CD1c-positive myeloid dendritic cell (primary cell): ENCODE results near the gene TMA7B.
A peak's percentile ranks its signal among the peaks of the same experiment; 100 is the strongest.

ENCODE experiments used
- DNase-seq: peaks from one replicate; pipeline ENCODE4 v3.0.0-alpha.2; 2016; ENCODE audit errors: extremely low spot score

TMA7B gene

DNA sequence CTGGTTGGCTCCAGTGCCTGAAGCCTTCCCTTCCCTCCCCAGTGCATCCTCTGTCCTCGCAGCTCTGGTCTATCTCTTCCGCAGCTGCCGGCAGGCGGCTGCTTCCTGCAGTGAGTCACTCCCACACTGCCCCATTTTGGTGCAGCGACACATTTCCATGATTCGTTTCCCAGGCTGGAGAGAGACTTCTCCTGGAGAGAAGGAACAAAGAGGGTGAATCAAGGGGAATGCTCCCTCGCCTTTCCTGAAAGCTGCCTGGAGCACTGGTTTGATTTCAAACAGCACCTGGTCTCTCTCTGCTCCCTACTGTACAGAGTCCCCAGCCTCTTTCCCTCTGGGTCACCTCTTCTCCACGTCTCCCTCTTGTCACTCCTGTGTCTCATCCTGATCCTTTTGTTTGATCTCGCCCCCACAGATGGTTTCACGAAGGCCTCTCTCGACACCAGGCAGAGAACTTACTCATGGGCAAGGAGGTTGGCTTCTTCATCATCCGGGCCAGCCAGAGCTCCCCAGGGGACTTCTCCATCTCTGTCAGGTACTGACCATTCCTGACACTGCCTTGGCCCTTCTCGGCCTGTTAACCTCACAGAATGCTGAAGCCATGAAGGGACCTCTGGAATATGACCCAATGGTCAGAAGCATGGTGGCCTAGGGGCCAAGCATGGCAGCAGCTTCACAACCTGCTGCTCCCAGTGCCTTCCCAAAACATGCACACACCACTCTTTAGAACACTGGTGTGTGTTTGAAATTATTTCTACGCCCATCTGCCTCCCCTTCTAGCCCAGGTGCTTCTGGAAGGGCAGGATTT lies at the start of gene TMA7B:
TMA7B (plus strand) TSS at position 758 of the 808 bp plus-strand sequence. CDS start 3,978 bp downstream, outside the sequence.
- DNase-seq = peak; percentile 57

DNA sequence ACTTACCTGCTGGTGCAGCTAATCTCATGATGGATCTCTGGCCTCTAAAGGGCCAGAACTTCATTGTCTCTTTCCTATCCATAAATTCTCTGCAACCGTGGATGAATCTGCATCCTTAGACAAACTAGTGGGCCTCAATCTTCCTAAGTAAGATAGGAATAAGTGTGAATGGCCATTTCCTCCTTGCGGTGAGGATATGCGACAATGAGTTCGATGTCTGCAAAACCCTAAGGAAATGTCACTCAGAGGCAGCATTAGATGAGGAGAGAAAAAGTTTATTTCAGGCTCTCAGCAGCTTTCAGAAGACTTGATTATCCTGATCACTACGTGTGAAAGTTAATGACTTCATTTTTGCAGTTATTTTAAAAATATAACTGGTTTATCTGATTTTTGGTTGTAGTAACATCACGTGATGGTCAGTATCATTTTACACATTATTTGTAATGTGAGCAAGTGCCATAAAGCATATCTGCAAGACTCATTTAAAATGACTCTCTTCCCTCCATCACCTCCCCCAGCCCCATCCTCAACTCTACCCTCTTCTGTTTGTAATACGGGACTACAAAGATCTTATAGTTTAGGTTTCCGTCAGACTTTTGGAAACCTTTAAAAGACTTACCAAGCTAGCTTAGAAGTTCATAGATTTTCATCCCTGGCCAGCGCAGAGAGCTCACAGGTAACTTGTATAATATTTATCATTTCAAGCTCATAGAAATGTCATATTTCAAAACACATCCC lies 49.2 kb upstream of the TMA7B start:
- no peak for DNase-seq

DNA sequence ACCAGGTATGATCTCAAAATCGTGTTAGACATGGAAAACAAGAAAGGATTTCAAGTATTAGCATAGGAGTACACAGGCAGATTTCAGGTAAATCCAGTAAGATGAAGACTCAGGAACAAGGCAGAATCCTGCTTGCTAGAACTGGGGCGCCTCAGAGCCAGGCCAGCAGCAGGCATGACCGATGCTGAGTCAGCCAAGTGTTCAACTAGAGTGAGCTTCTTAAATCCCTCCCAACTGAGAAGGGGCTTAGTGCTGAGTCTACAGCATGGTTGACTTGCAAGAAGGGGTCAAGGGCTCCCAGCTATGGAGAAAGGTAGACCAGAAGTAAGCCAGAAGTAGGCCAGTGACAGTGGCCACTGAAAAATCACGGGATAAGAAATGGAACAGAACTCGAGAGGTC lies 46.9 kb upstream of the TMA7B start:
- DNase-seq = no peak

DNA sequence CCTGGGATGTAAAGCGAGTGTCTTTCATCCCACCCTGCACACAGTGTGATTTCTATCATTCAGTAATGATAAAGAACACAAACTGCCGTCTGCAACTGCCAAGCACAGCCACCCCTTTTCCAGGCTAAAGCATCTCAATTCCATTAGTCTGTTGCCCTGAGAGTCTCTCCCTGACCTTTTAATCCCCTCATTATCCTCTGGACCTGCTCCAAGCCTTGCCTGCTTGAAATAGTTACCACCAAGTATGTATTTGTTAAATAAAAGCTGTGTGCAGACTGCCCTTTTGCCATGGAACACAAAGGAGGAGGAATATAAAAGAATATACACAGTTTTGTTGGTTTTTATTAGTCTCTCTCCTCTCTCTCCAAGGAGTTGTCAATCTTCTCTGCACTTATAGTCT lies 46.3 kb upstream of the TMA7B start:
- no peak for DNase-seq

DNA sequence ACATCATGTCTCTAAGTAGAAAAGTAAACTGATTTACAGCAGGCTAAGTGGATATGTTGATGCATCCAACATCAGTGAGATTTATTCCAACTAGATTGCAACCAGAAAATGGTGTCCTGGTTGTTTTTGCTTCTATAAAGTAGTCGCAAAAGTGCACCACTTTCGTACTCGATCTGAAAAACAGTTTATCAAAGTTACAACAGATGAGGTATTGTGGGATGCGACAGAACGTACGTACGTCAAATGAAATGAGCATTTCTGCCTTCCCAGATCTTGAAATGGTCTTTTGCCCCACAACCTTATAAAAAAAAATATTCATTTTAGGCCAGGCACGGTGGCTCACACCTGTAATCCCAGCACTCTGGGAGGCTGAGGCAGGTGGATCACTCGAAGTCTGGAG lies 45.6 kb upstream of the TMA7B start:
- DNase-seq = no peak

DNA sequence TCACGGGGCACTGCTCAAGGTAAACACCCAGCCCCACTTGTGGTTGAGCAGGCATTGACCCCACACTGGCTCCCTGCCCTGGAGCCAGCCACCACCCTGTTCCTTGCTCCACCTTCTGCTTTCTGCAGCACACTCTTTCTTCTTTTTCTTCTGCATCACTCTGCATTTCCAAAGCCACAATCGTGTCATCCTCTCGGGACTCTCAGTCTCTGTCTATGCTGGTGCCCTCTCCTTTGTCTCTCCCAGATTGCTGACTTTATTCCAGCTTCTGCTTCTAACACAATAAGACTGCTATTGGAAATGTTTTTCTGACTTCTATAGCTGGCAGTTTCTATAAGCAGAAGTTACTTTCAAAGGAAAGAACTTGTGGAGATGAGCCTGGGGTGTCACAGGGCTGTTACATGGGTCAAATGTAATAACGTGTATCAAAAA lies 44.9 kb upstream of the TMA7B start:
- no peak for DNase-seq

DNA sequence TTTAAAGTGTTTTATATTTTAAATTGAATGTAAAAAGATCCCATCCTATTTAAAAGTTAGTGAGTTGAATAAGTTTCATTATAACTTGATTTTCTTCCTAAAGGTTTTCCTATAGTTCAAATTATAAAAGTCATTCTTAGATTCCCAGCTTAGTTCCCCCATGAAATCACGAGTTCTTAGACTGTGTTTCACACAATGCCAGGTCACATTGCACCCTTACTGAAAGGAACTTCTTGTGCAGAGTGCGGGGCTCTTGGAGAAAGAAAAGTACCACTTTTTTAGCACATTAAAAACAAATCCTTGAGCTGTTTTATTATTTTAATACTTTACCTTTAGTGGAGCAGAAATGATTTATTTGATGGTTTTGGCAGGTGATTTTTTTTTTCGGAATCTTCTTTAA lies 43.7 kb upstream of the TMA7B start:
- DNase-seq = no peak

DNA sequence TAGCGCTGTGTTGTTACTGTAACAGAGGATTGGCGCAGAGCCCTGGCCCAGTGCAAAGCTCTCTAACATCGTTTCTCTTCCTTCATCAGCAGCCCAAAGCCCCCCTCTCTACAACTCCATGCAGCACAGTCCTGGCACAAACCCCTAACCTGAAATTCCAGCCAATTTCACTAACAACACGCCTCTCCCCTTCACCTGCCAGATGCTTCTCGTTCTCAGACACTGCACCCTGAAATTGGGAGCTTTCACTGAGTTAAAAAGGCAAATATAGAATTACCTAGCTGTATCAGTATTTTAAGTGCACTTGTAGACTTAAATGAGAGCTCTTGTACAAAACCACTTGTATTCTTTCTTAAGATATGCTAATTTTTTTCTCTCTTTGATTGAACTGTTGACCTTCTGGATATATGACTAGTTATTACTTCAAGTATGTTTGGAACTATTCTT lies 43.0 kb upstream of the TMA7B start:
- DNase-seq = no peak

DNA sequence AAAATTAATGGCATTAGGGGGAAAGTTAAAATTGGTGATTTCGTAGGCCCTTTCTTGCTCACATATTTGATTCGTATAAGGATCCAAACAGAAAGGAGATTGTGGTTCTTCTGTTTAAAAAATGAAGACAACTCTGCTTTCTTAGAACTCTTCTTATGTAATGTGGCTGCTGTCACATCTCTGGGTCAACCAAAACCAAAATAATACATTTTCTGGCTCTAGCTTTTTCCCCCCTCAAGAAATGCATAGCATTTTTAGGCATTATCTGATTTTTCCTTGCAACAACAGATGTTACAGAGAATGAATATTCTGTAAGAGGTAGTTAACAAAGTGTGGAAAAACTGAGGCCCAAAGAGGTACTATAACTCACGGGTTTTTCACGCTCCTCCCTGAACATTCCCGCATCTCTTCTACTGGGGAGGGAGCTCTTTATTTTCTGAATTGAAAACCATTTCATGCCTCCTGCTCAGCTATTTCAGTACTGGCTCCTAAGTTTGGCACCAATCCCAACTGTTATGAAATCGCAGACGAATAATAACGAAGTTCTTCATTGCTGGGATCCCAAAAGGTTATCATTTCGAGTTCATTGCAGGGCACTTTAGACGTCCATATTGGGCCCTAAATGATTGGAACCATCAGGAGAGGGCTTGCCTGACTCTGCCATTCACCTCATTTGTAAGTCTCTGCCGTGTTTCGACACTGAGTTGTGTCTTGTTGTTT lies 42.3 kb upstream of the TMA7B start:
- DNase-seq = no peak

DNA sequence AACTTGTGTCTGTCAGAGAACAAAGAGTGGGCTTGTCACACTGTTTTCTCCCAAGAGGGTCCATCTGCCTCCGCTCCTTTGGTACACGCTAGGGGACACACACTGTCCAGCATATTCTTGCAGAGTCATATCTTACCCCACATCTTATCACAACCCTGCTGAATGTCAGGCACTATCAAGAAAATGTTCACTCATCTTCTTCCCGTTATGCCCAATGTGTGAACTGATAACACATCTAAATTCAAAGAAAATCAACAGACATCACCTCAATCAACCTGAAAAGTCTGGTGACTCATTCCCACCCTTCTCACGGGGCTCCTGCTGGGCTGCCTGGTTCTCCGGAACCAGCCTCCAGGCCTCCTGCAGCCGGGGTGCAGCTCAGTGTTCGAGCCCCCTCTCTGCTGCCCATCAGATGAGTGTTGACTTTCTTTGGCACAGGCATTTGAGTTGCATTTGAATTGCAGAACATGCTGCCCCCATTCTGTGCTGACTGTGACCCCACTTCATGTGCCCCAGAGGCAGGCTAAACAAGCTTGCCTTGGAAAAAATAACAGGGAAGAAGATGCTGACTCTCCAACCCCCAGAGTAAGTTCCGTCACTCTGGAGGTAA lies 40.0 kb upstream of the TMA7B start:
- DNase-seq = no peak

DNA sequence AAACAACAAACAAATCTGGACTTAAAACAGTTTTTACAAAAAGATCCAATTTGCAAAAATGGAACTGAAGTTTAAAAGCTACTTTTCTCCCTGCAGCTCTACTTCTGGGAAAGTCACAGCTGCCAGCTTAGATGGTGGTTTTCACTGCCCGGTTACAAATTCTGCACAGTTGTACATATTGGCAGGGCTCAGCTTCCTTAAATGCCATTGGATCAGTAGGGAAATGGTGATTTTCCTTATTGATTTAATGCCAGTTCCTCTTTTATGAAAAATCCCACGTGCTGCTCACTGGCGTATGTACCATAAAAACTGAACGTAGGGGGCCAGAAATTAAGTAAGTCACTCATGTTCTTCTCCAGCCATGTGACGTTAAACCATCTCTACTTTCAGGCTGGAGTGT lies 36.5 kb upstream of the TMA7B start:
- peak; percentile 46 for DNase-seq

DNA sequence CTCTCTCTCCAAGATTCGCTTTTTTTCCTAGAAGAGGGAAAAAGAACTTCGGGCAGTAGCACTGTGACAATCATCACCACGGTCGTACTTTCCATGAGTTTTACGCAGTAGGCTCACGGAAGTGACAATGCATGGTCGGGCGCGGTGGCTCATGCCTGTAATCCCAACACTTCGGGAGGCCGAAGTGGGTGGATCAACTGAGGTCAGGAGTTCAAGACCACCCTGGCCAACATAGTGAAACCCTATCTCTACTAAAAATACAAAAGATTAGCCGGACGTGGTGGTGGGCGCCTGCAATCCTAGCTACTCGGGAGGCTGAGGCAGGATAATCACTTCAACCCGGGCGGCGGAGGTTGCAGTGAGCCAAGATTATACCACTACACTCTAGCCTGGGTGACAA lies 35.9 kb upstream of the TMA7B start:
- no peak for DNase-seq

DNA sequence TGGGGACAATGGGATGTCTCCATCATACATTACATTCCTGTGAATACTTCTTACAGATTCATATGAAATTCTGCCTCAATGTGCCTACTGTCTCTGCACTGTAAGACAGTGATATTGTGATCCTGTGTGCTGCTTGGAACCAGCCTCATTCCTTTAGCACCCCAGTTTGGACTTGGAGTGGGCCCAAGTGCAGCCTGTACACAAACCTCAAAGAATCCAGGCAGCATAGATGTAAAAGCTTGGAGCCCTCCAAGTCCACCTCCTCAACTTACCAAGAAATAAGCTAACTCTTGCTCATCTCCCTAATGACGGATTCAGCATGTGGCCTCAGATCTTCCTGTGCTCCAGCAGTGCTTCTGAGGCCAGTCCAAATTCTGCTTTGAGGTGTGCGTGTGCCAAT lies 34.9 kb upstream of the TMA7B start:
- DNase-seq = no peak

DNA sequence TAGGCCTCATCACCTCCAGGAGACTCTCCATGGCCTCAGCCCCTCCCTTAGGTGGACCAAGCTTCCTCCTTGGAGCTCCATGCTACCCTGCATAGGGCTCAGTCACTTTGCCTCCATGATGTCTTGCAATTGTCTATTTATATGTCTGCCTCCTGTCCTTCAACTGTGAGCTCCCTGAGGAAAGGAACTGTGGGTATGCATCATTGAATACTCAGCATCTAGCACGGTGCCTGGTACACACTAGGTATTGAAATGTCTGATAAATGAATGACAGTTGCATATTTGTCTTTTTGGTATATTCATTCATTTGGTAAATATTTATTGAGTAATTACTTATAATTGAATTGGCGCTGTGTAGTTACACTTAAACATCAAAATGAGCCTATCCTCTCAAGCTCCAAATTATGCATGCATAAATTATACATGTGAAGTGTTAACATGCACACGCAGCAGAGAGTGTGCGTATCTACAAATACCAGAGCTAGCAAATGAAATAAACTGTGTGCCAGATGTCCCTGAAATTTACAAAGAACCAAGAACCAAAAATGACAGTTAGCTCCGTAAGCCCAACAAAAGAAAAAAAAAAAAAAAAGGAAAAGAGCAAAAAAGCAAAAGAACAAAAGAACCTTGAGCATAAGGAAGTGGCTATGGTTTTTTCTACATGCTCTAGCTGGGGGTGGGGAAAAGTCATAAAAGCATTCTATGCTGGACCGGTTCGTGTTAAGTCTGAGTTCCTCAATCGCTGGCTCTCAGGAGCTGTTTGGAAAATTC lies 34.1 kb upstream of the TMA7B start:
- DNase-seq = peak; percentile 44

DNA sequence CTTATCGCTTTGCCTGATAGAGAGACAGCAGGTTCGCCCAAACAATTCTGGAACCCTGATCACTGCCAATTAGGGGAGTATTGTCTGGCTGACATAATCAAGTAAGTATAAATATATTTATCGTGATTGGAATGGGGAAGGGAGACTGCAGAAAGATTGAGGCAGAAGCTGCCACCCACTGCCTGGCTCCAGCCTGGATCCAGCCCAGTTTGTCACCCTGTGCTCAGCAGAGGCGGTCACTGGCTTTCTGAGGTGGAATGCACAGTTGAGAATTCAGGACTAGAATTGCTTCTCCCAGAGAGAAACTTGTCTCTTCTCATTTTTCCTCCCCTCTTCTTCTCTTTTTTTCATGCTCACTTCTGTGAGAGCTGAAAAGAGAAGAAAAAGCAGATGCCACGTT lies 33.4 kb upstream of the TMA7B start:
- no peak for DNase-seq

DNA sequence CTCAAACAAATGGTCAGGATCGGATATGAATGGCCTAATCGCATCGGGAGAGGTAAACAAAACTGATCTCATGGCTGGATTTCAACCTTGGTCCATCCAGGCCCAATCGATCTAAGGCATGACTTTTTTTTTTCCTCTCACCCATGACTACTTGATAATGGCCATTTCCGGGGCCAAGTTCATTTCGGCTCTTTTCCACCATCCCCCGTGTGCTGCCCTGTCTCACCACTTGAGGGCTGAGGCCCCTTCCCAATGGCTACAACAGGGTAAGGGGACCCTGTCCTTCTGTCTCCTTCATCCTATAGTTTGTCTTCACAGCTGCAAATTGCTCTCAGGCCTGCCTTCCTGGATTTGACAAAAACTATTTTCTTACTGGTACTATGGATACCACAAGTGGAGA lies 32.7 kb upstream of the TMA7B start:
- DNase-seq = no peak

DNA sequence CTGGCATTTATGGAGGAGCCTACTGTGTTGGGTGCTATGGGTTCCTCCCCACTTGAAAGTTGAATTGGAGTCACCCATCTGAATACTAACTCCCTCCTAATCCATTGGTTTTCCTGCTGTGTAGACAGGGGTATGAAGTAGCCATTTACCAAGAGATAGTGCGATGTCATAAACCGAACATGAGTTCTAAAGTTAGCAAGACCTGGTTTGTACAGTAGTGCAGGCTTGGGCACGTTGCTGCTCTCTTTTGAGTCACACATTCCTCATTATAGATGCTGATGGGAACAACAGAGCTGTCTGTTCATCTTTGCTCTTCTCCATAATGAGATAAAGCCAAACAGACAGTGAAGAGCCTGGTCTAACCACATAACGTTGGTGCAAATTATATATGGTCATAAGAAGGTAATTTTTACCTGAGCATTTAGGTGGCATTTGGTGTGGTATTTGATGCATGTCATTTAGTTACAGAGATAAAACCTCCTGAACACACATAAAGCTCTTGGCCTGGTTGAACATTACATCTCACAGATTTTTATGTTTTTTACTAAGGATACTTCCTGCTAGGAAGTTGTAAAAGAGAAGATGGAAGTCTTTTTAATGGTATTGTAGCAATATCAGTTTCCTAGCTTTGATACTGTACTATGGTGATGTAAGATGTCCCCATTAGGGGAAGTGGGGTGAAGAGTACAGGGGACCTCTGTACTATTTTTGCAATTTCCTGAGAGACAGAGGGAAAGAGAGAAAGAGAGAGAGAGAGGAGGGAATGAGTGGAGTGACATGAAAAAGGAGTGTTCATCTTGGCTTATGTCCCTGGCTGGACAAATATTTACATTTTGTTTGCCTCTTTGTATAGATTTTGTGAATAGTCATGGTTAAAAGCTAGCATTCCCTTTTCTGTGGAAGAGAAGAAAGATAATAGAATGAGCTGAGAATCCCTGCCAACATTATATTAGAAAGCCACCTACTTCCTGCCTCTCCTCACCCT lies 31.4 kb upstream of the TMA7B start:
- no peak for DNase-seq

DNA sequence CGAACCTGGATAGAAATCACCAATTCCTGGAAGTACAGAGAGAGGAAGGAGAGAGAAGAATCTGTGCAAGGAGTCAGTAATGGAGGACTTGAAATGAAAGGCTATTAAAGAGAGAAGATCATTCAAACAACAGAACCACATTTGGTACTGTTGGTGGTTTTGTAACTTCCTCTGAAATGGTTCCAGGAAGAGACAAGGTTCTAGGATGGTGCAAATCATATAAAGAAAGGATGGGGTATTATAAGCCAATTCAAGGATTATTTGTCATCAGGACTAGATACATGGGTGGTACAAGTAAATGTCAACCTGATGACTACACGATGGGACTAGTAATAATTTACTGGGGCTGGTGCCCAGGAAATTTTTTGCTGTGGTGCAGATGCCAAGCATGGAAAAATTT lies 28.9 kb upstream of the TMA7B start:
- no peak for DNase-seq

DNA sequence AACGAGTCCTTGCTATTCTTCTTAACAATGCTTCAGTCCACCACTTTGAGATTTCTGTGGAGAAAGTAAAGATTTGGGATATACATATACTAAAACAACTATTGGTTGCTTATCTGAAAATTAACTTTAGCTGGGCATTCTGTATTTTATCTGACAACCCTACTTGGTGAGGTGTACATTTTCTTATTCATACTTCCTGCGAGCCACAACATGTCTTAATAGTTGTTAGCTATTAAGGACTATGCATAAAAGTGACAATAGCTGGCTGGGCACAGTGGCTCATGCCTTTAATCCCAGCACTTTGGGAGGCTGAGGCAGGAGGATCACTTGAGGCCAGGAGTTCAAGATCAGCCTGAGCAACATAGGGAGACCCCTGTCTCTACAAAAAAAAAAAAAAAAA lies 28.0 kb upstream of the TMA7B start:
- DNase-seq = no peak
